Endothelial cell (in vitro differentiated cells): Measurements from ENCODE around the gene MXRA5. TPM values are rescaled to one million over a fixed set of nuclear protein-coding genes. Genes with fewer than 3 reads are reported as not detected.
"Not testable (repeated sequence)": the region's sequence is repeated elsewhere in the genome, so short reads cannot be mapped to it uniquely, and the experiment has no call there.

Source experiments
- DNase-seq: peaks from one replicate; pipeline ENCODE4 v3.0.0; 2021; ENCODE audit warnings: low spot score
- H3K27ac Mint-ChIP-seq: one replicate; pipeline ENCODE4 v1.8.0; 2021; ENCODE audit warnings: mixed read lengths, inconsistent platforms; ENCODE audit not compliant: unreplicated experiment
- H3K27me3 Mint-ChIP-seq: one replicate; pipeline ENCODE4 v1.8.0; 2021; ENCODE audit warnings: mild to moderate bottlenecking, moderate library complexity, mixed read lengths, inconsistent platforms; ENCODE audit not compliant: unreplicated experiment
- H3K36me3 Mint-ChIP-seq: one replicate; pipeline ENCODE4 v1.8.0; 2021; ENCODE audit warnings: mild to moderate bottlenecking, low read depth, mixed read lengths, inconsistent platforms; ENCODE audit not compliant: unreplicated experiment
- H3K4me1 Mint-ChIP-seq: one replicate; pipeline ENCODE4 v1.8.0; 2021; ENCODE audit warnings: mild to moderate bottlenecking, mixed read lengths, inconsistent platforms; ENCODE audit not compliant: unreplicated experiment
- H3K4me3 Mint-ChIP-seq: one replicate; pipeline ENCODE4 v1.8.0; 2021; ENCODE audit warnings: mild to moderate bottlenecking, mixed read lengths, inconsistent platforms; ENCODE audit not compliant: unreplicated experiment
- H3K9me3 Mint-ChIP-seq: one replicate; pipeline ENCODE4 v1.8.0; 2021; ENCODE audit warnings: mixed read lengths, inconsistent platforms; ENCODE audit not compliant: unreplicated experiment
- CTCF ChIP-seq: fragments of 200-600 bp; sonication (generic); IDR thresholded peaks from one replicate; pipeline ENCODE4 v1.5.0; 2021; ENCODE audit warnings: antibody characterized with exemption; ENCODE audit not compliant: unreplicated experiment
- total RNA-seq: library from RNA; stranded (reverse); fragmentation: NEBNext Ultra II Directional; extraction: Animal tissue kit (Norgen Biotek cat#: 25700); gene quantifications from one replicate; pipeline ENCODE4 v1.2.1, GENCODE V29; 2021; ENCODE audit not compliant: unreplicated experiment

MXRA5 gene
- total RNA-seq, 1 donor from 2014 or later, result 4.3 TPM

DNA sequence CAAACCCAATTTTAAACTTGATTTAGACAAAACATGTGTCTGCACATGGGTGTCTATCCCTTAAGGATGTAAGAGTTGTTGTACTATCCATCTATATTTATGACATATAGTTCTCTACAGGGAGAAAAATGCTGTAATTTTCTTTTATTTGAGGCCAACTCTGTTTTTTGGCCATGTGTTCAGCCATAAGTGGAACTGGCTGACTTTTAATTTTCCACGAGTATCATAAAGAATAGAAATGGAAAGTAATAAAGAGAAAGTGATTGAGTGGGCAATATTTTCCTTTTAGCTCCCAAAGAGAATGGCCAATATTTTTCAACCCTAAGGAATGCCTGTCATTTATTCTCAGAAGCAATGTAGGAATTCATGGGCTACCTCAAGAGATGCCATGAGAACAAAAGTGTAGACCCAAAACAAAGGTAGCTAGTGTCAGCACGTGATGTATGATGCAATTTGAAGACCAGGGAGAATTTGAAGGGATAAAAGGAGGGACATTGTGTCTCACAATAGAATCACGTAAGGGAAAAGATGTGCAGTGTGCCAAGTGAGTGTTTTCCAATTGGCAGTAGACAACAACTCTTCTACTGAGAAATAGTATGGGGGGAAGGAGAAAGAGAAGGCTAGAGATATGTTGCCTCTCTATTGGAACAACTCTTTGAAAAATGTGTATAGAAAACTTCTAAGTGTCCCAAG, 27.8 kb upstream of the MXRA5 start:
- H3K27ac Mint-ChIP-seq, result no peak overlapping the region
- peaks cover 4% of the 10 kb centered on the region for H3K4me1 Mint-ChIP-seq
- H3K9me3 Mint-ChIP-seq, result no peaks in the 10 kb centered on the region
- no peak for TF ChIP-seq CTCF
- H3K4me3 Mint-ChIP-seq, result no peak overlapping the region
- peaks cover 5% of the 10 kb centered on the region for H3K27me3 Mint-ChIP-seq
- no peaks in the 10 kb centered on the region for H3K36me3 Mint-ChIP-seq
- DNase-seq, result no peak

DNA sequence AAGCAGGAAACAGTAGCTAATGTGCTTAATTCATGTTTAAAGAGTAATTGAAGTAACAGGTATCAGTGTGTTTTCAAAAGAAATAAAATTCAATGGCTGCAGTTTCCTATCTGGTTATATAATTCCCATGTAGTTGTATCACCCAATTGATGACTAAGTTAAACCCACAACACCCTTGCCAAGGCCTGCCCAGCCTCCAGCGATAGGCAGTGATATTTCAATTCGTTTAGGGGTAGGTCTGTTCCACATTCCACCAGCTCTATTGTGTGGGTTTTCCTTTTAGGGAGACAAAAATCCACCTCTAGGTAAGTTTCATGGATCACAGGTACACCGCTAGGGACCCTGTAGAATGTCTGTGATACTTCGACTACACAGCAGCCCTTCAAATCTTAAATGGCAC, 24.7 kb upstream of the MXRA5 start:
- Mint-ChIP-seq H3K27me3 (peaks cover 3% of the 10 kb centered on the region), H3K4me1 (no peaks in the 10 kb centered on the region), H3K27ac (no peak overlapping the region), H3K36me3 (no peaks in the 10 kb centered on the region), H3K9me3 (no peaks in the 10 kb centered on the region), H3K4me3 (no peak overlapping the region)
- DNase-seq, result no peak
- no peak for TF ChIP-seq CTCF

GRCh38 chrX:3370656-3371055, 24.2 kb upstream of the MXRA5 start:
- Mint-ChIP-seq H3K4me1 (no peaks in the 10 kb centered on the region), H3K4me3 (no peak overlapping the region), H3K36me3 (no peaks in the 10 kb centered on the region), H3K9me3 (no peaks in the 10 kb centered on the region), H3K27me3 (peaks cover 3% of the 10 kb centered on the region), H3K27ac (no peak overlapping the region)
- TF ChIP-seq CTCF, result no peak
- DNase-seq, result no peak

DNA sequence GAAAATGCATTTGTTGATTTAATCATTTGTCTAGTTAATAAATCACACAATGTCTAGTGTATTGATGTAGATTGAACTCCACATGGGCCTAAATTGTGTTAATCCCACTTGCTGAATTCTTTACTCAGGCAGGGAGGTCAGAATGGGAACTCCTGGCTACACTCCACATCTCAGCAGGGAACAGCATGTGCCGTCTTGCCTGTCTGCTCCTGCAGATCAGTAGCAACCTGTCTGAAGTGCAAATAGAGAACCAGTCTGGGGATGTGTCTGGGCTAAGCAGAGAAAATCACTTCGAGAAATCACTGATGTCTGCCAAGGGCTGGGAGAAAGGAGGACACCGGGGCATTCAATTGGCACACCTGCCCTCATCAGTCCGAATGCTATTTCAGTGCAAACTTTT, 16.5 kb upstream of the MXRA5 start:
- Mint-ChIP-seq H3K27ac (no peak overlapping the region), H3K9me3 (no peaks in the 10 kb centered on the region), H3K36me3 (no peaks in the 10 kb centered on the region), H3K4me1 (no peaks in the 10 kb centered on the region), H3K27me3 (no peaks in the 10 kb centered on the region), H3K4me3 (no peak overlapping the region)
- DNase-seq, result no peak
- TF ChIP-seq CTCF, result no peak

DNA sequence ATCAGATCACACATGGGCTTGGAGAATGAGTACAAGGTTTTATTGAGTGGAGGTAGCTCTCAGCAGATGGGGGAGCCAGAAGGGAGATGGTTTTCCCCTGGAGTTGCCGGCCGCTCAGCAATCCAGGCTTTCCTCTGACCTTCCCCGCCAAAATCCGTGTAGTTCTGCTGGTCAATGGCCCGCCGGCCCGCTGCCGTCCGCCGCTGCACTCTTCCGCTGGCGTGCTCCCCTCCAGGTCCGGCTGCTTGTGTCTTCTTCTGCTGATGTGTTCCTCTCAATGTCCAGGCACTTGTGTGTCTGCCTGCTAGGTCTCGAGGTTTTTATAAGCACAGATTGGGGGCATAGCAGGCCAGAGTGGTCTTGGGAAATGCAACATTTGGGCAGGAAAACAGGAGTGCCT, 14.4 kb upstream of the MXRA5 start:
- no peak for TF ChIP-seq CTCF
- Mint-ChIP-seq H3K27ac (no peak overlapping the region), H3K27me3 (no peaks in the 10 kb centered on the region), H3K4me3 (no peak overlapping the region), H3K36me3 (no peaks in the 10 kb centered on the region), H3K4me1 (no peaks in the 10 kb centered on the region), H3K9me3 (no peaks in the 10 kb centered on the region)
- no peak for DNase-seq

DNA sequence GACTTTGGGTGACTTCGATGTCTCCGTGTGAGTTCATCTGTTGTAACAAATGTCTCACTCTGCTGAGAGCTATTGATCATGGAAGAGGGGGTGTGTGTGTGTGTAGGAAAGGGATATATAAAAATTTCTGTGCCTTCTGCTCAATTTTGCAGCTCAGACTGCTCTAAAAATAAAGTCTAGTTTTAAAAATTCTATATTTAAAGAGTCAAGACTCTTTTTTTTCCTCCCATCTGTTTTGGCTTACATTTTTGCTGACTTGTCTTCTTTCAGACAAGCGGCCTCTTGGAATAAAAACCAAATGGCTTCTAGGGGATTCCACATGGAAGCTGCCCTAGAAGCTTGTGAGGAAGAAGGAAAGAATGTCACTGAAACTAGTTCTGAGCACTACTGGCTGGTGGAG, 6.3 kb upstream of the MXRA5 start:
- H3K9me3 Mint-ChIP-seq, H3K4me1 Mint-ChIP-seq, H3K27ac Mint-ChIP-seq, DNase-seq, H3K36me3 Mint-ChIP-seq, H3K27me3 Mint-ChIP-seq, H3K4me3 Mint-ChIP-seq: not testable (repeated sequence)
